Measurements from ENCODE around the gene RGS6.

The RGS6 gene

GRCh38 chr14:72164420-72165228 lies 232.4 kb downstream of the RGS6 start:
- no peak for DNase-seq (ENCODE audit: low read depth in 2 of 2)

DNA sequence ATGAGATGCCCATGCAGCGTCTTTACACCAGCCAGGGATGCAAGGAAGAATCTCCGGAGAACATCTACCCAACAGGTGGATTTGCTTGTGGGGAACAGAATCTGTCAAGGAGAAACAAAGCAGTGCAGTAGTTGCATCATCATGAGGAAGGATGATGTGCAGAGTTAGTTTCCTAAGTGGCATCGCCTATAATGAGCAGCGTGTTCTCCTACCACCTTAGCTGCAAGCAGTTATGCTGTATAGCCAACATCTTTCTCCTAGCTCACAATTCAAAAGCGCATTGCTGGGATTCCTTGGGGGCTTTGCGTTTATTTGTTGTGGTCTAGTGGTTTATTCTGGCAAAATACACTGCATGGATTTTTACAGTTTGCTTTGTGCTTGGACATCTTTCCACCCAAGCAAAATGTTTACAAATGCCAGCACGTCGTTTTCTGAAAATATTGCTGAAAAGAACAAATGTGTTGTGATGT lies 233.0 kb downstream of the RGS6 start:
- DNase-seq (ENCODE audit: low read depth in 2 of 2): no peak

DNA sequence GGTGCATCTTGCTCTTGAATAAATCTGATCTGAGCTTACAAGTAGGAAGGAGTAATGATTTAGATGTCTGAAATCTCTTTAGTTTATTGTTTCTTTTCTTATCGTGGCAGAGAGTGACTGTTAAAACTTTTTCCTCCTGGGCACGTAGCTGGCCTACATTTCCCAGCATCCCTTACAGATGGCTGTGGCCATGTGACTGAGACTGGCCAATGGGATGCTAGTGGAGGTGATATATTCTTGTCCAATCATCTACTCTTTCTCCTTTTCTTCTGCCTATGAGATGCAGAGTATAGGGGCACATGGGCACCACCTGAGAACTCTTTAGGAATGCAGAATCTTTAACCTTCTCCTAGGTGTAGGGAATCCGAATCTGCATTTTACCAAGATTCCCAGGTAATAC lies 237.3 kb downstream of the RGS6 start:
- no peak for DNase-seq (ENCODE audit: low read depth in 2 of 2)

DNA sequence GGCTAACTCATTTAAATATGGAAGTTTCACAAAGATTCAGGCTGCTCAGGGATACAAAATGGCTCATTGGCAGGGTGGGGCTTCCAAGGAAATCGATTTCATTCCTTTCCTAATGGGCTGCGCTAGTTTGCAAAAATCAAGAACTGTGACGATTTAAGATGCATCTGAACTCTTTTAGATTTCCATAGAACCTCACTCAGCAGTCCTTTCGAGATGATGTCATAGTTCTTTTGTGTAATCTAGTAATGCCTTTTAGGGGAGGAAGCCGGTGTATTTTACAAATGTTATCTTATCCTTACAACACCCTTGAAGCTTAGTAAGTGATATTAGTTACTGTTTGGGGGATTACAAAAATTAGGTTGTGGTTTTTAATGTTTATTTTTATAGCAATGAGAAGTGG lies 239.8 kb downstream of the RGS6 start:
- no peak for DNase-seq (ENCODE audit: low read depth in 2 of 2)

DNA sequence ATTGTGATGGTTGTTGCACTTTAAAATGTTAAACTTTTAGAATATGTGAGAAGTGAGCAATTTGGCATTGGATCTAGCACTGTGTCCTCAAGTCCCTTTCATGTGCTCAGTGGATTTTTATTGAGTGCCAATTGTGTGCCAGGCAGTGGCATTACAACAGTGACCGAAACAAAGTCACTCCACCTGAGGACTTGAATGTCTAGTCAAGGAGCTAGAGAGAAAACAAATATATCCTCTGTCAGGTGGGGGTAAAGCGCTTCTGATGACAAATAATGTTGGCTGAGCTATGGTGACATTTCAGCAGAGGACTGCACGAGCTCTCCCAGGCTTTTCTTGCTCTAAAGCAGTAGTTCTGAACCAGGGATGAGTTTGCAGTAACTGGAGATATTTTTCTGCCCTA lies 240.4 kb downstream of the RGS6 start:
- no peak for DNase-seq (ENCODE audit: low read depth in 2 of 2)

GRCh38 chr14:72173038-72173720 lies 240.9 kb downstream of the RGS6 start:
- no peak for DNase-seq (ENCODE audit: low read depth in 2 of 2)

DNA sequence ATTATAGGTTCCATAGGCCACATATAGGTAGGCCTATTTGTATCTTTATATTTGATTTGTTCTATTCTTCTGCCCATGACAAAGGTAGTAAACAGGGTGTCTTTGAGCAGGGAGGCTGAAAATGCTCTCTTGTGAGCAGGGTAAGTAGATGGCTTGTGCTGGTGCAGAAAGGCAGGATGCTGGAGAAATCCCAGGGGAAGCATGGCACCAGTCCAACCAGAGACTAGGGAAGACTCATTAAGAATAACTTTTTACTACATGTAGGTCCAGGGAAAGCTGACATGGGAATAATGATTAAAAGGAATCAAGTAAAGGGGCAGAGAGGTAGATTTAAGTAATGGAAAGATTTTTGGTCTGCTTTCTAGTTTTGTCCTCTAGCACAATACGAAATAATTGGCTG lies 245.0 kb downstream of the RGS6 start:
- DNase-seq (ENCODE audit: low read depth in 2 of 2): no peak

DNA sequence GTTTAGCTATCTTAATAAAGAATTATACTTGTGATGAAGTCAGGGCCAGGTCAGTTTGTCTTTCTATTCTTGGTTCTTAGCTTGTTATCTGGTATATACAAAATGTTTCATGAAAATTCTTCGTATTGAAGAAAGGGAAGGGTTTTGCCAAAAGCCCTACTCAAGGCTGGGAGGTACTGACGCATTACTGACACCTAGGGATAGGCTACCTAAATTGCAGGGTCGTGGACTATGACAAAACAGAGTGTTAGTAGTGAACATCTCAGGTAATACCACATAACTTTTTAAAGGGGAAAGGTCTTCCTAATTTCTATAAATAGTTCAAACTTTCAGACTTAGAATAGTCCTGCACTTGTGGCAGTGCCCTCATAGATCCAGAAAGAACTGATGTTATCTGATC lies 246.3 kb downstream of the RGS6 start:
- no peak for DNase-seq (ENCODE audit: low read depth in 2 of 2)

DNA sequence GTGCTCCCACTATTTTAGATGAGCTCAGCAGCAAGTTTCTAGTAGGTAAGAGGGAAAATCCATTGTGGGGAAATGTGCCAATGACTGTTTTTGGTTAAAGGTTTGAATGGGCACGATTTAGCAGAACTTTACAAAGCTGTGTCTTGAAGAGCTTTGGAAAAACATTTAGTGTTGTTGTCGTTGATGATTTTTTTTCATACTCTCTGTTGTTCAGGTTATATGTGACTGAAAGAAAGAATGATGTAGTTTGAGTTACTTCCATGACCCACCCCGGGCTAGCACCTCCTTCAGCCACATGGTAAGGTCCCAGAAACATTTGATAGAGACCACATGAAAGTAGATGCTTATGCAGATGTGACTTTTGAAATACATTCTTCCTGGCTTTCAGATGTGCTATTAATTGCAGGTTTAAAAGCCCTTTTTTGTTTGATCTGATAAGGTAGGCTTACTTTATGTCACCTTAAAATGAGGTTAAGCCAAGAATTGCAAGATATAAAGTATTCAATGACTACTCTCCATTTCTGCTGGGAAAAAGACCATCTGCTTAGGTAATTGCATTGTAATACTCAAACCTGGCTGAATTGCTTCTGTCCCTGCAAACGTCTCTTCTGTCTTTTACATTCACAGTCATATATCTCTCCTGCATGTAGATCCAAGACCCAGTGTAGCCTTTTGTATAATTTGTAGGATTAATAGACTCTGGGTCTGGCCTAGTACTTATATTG lies 250.6 kb downstream of the RGS6 start:
- no peak for DNase-seq (ENCODE audit: low read depth in 2 of 2)

DNA sequence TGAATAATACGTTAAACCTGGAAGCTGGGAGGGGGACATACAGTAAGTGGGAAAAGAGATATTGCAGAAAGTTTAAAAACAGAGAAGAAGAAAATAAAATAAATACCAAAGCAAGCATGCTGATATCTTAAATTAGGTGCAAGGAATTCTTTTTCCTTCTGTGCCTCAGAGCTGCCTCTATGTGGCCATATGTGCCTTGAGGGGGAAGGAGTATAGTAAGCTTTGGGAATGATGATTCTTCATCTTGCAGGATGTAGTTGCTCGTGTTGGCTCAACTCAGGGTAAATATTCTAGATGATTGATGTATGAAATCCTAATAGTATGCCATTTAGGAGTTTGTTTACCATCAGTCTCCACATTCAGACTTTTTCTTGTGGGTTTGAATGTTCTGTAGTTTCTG lies 251.4 kb downstream of the RGS6 start:
- DNase-seq (ENCODE audit: low read depth in 2 of 2): no peak

DNA sequence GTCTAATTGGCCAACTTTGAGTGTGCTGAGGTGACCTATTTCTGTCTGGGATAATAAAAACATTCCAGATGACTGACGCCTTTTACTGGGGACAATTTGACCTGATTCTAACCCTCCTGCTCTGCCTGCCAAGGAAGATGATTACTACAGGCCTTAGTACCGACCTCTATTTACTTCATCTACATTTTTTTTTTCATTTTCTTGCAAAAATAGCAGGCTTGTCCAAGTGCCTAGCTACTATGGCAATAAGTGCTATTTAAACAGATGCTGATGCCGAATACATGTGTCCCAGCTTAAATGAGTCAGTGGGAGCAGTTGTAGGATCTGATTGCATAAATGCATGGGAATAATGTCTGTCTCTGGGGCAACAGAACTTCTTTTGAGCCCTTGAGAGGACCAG lies 254.3 kb downstream of the RGS6 start:
- DNase-seq (ENCODE audit: low read depth in 2 of 2): no peak

GRCh38 chr14:72196237-72197015 lies 264.2 kb downstream of the RGS6 start:
- no peak for DNase-seq (ENCODE audit: low read depth in 2 of 2)

- no peak for DNase-seq (ENCODE audit: low read depth in 2 of 2)
Measured at GRCh38 chr14:72201645-72202044, 269.4 kb downstream of the RGS6 start.

DNA sequence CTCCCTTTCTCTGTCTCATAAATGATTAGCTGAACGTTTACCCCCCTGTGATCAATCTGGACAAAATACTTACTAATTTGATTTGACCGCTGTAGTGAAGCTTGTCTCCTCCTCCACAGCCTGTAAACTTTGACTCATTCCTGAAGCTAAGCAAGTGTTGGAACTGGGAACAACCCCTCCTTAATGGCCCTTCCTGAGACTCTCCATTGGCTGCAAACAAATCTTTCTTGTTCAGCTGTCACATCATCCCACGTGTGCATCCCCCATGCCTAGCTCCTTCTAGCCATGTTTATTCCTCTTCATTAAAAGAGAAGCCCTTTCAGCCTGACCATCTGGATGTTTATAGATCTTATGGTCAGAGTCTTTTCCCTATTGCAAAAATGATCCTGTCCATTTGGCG lies 281.2 kb downstream of the RGS6 start:
- DNase-seq (ENCODE audit: low read depth in 2 of 2): no peak

DNA sequence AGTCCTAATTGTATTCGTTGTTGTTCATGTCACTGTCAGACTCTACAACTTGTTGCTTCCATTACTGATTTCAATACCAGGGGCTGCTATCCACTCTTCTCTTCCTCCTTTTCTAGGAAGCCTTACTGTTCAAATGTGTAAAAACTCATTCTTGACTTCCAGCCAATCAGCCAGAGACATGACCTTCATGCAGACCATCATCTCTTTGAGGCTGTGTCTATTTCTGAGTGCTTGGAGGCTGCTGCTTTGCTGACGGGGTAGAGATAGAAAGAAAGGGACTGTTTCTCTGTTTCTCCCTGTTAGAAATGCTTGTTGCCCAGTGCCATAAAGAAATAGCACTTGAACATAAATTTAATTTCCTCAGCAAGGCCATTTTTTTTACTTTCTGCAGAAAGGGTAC lies 282.9 kb downstream of the RGS6 start:
- no peak for DNase-seq (ENCODE audit: low read depth in 2 of 2)

DNA sequence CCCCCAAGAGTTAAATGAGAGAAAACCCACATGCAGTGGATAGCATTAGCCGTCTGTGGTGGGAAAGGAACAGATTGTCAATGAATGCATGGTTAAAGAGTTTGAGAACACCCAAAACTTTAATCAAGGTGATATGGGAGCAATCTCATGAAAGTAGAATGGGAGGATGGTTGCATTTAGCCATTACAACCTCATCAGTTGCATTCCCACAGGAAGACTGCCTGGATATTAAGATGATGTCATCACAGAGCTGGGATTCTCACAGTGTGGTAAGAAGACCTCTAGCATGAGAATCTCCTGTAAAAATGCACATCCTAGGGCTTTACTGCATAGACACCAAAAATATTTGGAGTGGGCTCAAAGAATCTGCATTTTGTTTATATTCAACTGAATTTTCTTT lies 284.9 kb downstream of the RGS6 start:
- no peak for DNase-seq (ENCODE audit: low read depth in 2 of 2)

DNA sequence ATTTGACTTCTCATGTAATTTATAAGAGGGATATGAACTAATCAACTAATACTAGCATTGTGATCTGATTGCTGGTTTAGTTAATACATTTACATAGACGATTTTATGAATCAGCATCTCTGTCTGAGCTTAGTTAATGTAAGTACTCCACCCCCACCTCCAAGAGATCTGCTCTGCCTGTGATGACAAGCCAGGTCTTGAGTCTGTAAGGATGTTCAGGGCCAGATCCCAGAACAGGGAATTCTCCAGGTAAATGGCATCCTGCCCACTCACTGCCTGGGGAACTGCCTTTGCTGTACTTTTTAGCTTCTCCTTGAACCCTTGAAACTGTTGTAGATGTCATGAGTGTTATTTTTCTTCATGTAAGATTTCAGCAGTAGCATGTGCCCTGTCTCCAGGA lies 289.8 kb downstream of the RGS6 start:
- DNase-seq (ENCODE audit: low read depth in 2 of 2): no peak

DNA sequence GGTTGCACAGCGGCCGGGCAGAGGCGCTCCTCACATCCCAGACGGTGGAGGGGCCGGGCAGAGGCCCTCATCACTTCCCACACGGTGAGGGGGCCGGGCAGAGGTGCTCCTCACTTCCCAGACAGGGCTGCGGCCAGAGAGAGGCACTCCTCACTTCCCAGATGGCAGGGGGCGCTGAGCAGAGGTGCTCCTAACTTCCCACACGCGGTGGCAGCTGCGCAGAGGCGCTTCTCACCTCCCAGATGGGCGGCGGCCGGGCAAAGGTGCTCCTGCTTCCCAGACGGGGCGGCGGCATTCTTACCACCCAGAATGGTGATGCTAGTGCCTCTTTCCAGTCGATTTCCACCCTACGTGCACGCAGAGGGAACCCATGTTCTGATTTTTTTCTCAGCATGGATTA lies 304.4 kb downstream of the RGS6 start:
- DNase-seq (ENCODE audit: low read depth in 2 of 2): no peak

DNA sequence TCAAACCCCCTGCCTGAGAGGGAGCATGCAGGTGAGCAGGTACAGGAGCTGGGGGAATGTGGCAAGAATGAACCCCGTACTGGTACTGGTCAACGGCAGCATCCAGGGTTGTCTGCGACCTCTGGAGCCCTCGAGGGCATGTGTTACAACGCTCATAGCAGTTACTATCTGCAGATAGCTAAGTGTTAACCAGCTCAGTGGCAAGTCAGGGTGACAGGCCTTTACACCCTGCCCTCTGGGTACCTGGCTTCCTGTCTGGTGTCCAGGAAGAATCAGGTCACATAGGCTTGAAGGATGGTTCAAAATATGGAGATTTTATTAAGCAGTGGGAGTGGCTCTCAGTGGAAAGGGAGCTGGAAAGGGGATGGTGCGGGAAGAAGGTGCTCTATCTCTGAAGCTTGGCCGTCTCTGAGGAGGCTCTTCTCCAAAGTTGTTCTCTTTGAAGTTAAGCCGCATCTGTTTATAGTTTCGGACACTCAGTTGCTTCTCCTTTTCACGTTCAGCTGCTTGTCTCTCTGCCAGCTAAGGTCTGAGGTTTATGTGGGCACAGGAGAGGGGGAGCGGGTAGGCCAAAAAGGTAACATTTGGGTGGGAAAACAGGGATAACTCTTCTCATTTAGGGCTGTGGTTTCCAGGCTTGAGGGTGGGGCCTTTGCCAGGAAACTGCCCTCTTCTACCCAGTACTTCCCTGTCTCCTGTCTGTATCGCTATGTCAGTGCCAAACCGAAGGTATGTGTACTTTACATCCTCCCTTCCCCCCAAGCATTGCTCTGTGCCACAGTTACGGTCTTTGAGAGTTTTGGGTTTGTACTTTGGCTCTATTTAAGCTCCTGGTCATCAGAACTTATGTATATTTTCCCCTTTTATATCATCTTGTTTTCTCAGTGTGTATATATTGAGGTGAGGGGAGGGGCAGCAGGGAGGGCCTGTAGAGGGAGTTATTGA lies 305.8 kb downstream of the RGS6 start:
- no peak for DNase-seq (ENCODE audit: low read depth in 2 of 2)

GRCh38 chr14:72243309-72244293 lies 311.4 kb downstream of the RGS6 start:
- no peak for DNase-seq (ENCODE audit: low read depth in 2 of 2)
